Stimulated activated CD4-positive, alpha-beta T cell treated with anti-CD3 and anti-CD28 coated beads, Interleukin-15, amount 100 ng/mL, for 48 hours (primary cell): ENCODE measurements around the gene PDE4D.

Experiments
- DNase-seq, 2 donors: peaks; one replicate each; pipeline ENCODE4 v3.0.0-alpha.2; 2020; ENCODE audit warnings: low read depth in 2 of 2

PDE4D gene

DNA sequence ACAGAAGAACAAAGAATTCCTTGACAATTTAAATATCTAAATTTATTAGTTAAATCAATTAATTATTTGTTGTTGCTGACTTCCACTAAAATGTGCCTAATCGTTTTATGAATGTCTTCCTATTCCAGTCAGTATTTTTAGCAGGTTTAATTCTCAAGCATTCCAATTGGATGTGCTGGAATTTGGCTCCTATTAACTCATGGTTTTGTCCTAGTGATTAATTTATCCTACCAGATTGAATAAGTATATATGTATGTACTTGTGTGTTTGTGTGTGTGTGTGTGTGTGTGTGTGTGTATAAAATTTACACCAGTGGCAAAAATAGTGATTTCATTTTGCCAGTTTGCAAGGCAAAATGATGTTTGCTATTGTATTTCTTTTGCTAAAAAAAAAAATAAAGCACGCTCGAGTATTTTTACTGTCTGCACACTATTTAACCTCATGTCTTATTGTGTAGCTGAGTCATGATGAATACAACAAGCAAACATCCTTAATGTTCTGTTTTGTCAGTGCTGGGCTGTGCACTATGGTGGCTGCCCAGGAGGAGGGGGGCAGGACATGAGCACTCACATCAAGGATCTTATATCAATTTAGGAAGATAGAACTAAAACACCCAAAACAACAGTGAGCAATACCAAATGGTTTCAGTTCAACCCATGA is 375.5 kb downstream of the PDE4D start:
- no peak for DNase-seq

DNA sequence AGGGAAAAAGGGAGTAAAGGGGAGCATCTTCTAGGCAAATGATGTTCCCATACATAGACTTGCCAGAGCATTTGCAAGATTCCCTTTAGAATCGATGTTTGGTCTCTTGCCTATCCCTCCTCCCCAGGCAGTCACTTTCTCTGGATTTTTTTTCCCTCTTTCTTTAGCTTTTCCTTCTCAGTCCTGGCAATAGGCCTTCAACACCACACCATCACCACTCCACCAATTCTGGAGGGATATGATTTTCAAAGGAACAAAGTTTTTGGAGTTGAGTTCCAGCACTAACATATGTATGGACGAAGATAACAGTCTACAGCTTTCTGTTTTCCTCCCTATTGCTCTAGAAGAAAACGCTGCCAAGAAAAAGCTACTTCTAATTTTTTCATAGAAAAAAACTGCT is 377.4 kb downstream of the PDE4D start:
- DNase-seq: no peak

DNA sequence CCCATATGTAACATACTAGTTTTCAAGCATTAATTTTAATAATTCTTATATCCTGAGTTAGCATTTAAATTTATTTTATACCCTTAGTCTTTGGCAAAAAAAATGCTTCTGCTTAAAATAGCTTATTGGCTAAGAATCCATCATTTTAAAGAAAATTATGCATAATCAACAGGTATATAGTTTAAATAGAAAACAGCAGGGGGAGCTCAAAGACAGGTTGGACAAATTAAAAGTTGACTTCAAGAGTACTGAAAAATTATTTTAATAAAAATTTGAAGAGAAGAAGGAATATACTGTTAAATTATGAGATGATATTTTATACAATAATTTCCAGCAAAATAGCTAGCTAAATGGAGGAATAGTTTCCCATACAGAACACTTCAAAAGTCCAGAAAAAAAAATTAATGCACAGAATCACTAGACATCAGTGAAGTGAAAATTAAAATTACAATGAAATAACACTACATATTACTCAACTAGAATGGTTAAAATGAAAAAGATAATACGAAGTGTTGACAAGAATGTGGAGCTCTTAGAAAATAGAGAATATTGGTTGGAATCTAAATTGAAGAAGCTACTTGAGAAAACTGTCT is 387.1 kb downstream of the PDE4D start:
- DNase-seq: no peak

DNA sequence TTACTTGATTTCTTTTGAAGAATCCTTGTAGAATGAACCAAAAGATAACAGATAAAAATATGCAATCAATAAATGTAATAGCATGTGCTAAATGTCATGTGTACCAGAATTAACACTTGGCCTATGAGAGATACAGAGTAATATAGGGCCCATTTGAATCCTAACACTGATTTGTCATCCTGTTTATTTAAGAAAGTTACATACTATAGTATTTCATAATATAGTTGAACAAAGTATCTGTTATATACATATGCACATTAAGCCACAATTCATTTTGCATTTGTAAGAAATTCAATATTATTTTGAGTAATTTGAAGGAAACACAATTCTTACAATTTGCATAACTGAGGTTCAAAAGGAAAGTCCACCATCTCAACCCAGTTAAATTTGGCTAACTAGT is 389.5 kb downstream of the PDE4D start:
- DNase-seq: no peak

DNA sequence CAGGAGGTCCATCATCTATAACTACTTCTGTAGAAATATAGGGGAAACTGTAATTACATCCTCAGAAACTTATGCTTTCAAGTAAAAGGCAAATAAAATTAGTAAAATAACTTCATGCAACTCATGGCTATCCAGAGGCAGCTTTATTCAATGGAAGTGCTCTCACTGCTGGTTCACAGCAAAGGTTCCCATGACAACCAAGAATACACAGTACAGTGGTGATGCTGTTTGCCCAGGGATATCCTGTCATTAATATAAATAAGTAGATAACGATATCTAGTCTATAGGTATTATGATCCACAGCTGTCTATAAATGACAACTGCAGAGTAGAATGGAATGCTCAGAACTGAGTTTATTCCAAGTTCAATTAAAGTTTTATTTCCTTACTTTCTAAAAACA is 390.3 kb downstream of the PDE4D start:
- DNase-seq: no peak

DNA sequence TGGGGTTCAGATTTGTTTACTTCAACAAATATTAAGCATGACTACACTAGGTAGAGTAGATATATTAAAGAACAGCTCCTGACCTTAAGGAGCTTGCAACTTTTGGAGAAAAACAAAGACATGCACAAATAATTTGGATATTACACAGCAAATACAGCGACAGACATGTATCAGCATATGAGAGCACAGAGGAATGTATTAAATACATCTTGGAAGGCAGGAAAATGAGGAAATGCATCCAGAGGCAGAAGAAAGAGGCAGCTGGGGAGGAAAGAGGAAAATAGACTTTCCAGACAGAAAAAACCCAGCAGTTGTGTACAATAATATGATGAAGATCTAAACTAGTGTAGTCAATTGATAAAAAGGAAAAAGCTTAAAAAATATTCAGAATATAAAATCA is 392.2 kb downstream of the PDE4D start:
- no peak for DNase-seq

DNA sequence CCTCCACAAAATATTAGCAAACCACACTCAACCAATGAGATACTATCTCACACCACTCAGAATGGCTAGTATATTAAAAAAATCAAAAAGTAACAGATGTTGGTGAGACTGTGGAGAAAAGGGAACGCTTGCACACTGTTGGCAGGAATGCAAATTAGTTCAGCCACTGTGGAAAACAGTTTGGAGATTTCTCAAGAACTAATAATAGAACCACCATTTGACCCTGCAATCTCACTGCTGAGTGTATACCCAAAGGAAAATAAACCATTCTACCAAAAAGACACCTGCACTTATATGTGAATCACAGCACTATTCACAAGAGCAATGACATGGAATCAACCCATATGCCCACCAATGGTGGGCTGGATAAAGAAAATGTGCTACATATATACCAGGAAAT is 393.5 kb downstream of the PDE4D start:
- no peak for DNase-seq

DNA sequence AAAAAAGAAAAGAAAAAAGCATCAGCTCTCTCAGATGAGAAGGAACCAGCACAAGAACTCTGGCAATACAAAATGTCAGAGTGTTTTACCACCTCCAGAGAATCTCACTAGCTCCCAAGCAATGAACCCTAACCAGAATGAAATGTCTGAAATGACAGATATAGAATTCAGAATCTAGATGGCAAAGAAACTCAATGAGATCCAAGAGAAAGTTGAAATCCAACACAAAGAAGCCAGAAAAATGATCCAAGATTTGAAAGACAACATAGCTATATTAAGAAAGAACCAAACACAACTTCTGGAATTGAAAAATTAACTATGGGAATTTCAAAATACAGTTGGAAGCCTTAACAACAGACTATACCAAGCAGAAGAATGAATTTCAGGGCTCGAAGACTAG is 396.3 kb downstream of the PDE4D start:
- DNase-seq: no peak

DNA sequence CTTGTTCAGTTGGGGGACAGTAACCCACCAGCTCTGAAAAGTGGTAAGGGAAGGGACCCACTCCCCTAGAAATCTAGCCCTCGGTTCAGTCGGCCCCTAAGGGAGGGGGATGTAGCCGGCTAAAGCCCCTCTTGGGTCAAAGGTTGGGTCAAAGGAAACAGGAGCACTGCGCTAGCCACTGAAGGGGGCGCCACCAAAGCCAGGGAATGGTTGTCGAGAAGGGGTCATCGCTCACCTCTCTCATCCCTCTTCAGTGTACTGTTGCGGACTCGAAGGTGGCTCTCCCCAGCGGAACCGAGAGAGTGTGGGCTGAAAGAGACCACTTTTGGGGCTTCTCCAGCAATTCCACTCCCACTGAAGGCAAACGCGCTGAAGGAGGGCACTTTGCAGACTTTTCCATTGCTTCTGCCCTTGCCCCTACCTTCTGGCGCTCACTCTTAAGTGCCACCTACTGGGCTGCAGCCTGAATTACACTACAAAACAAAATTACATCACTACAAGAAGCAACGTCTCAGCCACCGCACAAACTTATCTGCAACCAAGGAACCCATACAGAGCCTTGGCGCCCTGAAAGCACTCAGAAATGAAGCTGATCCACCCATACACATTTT is 396.9 kb downstream of the PDE4D start:
- no peak for DNase-seq

DNA sequence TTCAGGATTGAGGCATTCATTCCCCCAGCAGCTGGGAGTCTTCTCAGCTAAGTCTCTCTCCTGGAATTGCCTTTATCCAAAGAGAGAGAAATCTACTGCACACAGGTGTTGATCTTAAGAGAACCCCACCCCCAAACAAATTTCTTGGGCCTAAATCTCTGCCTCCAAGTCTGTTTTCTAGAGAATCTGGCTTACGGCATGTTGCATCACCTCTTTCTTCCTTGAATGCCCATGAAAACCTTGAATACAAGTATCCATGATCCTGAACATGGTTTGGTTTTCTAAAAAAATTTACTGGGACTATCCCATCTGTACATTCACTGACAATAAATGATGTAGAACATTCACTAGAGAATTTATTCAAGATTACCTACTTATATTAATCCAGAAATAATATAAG is 401.6 kb downstream of the PDE4D start:
- no peak for DNase-seq

DNA sequence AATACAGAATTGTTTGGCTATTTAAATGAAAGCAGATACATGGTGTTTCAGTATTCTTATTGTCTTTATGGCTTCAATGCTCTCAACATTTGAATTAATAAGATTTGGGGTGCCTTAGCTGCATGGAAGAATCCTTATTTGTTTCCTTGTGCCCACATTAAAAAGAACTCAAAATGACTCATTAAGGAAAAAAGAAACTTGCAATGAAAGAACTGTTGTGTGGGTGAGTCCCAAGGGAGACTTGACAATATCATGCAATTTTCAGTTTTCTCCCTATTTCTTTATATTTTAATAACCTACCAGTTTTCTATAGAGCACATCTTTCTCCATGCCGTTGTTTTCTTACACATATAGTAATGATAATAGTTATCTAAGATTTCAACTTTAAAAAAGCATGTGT is 404.0 kb downstream of the PDE4D start:
- DNase-seq: no peak

DNA sequence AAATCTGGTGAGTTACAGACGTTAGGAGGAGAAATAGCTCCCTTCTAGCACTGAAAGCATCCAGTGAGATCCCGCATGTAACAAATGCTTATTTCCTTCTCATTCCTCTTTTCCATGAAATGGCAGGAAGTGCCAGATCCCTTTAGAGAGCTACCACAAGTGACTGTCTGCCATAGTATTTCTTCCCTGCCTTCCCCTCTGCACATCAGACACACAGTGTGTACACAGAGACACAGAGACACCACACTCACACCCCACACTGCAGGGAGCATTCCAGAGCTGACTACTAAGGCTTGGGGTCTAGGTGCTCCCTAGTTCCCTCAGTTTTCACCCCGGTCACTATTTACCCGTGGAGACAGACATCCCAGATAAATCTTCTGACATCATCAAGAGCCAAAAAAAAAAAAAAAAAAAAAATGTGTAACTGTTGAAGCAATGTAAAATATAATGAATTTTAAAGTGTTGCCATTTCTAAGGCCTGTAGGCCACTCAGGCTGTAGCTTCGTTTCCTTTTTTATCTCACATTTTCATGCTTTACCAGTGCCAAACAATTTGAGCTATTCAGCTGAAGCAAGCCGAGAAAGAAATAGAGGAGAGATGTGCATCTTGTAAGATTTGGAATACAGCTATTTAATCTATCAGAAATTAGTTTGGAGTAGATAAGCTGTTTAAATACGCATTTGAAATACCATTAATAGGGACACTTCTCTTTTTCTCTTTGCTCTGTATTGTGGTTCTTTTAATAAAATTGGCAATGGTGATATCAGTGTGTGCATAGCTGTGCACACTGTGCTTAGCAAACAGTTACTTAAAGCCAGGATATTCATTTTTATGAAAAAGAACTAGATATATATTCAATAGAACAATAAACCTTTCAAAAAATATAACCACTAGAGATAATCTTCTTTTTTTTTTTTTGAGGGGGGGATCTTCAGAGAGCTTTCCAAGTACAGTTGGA is 405.5 kb downstream of the PDE4D start:
- DNase-seq: no peak

DNA sequence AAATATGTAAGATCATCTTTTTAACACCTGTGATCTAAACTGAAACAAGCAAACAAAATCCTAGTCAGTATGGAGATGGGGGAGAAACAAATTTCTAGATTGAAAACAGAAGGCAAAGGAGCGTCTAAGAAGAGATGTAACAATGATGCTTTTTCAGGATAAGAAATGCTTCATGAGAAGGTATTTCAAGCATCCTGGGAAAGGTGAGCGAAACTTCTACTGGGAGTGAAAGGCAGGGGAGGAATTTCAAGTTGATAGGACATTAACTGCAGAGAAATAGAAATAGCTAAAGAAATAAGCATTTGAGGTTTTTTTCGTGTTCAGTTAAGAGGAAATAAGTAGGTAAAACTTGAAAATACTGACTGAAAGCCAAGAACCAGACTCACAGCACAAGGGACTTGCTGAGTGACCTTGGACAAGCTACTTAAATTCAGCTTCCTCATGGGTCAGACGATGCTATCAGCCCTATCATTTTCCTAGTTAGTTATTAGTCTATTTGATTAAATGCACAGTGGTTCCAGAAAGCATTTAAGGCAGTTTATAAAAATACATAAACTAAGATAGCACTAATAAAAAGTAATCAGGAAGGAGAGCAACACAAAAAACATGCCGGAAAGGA is 406.3 kb downstream of the PDE4D start:
- no peak for DNase-seq

DNA sequence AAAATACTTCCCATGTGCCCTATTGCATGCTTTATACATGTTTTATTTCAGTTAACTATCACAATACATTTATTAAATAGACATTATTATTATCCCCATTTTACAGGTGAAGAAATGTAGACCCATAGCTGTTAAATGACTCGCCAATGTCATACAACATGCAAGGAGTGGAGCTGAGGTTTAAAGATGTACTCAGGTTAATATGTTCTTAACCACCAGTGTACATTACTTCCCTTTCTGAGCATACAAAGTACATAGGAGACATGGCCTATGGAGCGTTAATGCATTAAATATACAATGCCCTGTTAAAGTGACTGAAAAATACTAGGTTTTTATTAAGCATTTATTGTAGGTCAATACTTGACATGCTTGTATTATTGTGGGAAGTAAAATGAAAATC is 407.0 kb downstream of the PDE4D start:
- no peak for DNase-seq

DNA sequence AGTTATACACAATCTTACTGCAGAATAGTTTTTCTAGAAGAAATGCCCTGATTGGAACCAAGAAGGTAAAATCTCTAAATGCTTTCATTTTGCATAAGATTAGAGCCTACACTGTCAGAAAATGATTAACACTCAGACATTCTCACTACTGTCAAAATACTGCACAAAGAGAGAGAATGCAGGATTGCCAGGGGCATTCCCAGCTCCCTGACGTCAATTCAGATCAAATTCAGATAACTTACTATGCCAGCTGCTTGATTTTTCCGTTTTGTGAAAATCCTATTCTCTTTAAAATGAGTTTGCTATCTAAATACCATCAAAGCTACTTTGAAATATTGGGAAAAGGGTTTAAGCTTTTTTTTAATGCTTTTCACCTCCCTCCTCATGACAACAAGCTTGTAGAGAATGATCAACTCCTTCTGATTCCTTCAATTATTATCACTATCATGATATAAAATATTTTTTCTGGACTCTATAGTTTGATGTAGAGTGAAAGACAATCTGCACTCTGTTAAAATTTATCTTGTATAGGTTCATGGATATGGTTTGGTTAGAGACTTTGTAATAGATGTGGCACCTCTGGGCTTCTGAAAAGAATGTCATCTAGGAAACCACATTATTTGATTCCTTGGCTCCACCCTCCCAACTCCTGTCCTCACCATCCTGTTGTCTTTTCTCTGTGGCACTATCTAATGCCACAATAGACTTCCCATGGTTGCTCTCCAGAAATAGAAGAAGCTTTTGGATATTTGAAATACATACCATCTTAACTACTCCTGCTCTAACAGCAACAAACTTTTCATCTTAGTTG is 407.7 kb downstream of the PDE4D start:
- DNase-seq: no peak

DNA sequence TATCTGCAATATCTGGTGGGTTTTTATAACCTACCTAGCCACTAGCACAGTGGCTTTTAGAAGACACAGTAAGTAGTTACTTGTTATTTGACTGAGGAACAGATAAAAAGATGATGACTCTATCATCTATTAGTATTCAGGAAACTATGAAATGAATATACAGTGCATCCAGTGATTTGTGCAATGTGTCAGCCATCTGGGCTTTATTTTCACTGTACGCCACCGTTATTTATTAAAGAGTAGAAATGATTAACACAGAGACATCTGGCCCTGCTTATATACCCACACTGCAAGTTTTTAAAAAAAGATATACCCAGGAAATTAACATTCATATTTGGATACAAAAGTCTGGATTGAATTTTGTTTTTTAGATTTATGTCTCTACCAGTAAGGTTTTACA is 408.4 kb downstream of the PDE4D start:
- DNase-seq: no peak

DNA sequence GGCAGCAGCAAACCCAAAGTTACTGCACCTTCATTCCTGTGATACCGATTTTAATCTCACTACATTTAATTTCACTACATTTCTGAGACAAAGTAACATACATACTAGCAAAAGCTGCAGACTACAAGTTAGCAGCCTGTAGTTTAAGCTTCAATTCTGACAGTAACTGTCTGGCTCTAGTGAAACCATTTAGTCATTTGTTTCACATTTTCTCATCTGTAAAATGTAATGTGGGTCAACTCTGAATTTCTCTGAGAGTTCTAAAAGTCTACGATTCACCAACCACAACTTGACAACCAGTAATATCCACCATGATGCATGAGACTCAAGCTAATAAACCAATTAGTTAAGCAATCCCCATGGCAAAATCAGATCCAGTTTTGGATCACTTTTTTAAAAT is 408.9 kb downstream of the PDE4D start:
- DNase-seq: no peak

DNA sequence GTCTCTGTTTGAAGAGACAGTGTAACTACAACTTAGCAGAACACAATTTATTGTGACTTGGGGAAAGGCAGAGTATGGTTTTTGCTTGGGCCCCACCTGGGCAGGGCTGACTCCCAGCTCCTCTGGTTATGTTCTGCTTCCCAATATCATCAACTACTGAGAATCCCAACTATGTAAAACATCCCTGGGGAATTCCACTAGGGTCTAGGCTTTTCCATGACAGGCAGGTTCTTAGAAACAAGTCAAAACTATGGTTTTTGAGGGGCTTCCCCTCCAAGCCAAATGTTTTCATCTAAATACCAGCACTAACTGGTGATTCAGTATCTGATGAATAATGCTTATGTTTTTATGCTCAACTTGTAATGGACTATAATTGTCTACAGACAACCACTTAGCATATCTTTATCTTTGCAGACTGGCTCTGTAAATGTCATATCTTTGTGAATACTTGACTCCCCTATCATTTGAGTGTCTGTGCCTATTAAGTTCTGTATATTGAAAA is 409.5 kb downstream of the PDE4D start:
- DNase-seq: no peak

DNA sequence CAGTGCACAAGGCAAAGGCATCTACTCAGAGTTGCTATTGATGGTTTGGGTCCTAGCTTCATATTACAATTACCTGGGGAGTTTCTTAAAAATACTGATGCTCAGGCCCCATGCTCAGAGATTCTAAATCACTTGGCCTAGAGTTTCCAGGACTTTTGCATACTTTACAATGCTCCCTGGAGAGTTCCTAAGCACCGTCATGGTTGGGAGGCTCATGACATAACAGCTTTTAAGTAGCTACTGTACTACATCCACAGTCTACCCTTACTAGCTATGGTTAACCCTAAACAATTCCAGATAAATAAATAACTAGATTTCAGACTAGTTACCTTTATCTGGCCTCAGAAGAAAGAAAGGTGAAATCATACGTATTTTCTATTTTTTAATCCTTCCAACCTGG is 414.4 kb downstream of the PDE4D start:
- no peak for DNase-seq

DNA sequence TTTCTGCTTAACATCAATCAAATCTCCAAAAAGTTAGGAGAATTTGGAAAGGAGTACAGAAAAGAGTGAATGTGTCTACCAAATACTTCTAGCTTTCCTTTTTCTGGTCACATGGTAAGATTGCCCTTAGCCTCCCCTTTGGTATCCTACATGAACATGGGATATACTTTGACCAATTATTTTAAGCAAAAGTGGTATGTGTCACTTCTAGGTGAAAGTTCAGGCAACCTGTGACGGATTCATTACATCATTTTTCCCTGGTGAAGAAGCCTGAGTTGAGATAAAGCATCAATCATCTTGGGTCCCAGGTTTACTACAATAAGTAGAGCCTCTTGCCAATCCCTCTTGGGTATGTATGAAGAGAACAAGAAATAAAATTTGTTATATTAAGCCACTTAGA is 419.2 kb downstream of the PDE4D start:
- no peak for DNase-seq

DNA sequence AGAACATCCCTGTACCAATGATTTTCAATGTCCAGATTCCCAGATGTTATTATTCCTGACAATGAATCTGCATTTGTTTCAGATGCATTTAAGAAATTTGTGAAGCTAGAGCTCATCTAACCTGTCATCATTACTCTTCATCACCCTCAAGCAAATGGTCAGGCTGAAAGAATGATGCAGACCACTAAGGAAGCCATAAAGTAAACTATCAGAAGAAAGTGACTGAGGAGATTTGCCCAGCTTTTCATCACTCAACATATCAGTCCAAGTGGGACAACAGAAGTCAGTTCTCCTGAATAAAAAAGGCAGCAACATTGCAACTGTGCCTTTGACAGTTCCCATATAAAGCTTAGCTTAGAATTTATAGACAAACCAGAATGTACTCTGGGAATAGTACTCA is 419.9 kb downstream of the PDE4D start:
- no peak for DNase-seq
